ENCODE data around the gene ZNF653. TPM values are rescaled to one million over a fixed set of nuclear protein-coding genes. Genes with fewer than 3 reads are reported as not detected.

ZNF653 gene
- total and polyA plus RNA-seq, 9 of the 15 experiments (the other 6 are each of a cell fraction or from before 2014, with no cell fraction given), result 1.6 to 8.0 (median 4.2) TPM; not detected in 2

- TF ChIP-seq ZBTB5 (IDR thresholded peaks at IDR 0.05) (no peak), TARDBP (IDR thresholded peaks at IDR 0.05) (no peak), SMAD4 (CRISPR knock-in tag; conservative IDR thresholded peaks at IDR 0.05) (peak; percentile 56), ZBTB17 (CRISPR knock-in tag; IDR thresholded peaks at IDR 0.05) (no peak), SRF (CRISPR knock-in tag; IDR thresholded peaks at IDR 0.05) (peak; percentile 50 to 96; a peak in 3 of 4 replicates), ZNF324 (CRISPR knock-in tag; IDR thresholded peaks at IDR 0.05) (no peak), ZNF76 (CRISPR knock-in tag; IDR thresholded peaks at IDR 0.05; ENCODE audit: borderline replicate concordance) (no peak), NFE2 (IDR thresholded peaks at IDR 0.05; ENCODE audit: low read depth) (no peak), DDX20 (tag; IDR thresholded peaks at IDR 0.05; ENCODE audit: low read depth) (no peak), RREB1 (CRISPR knock-in tag; IDR thresholded peaks at IDR 0.05) (no peak), HNRNPUL1 (IDR thresholded peaks at IDR 0.05; ENCODE audit: low read length) (no peak), FOXM1 (IDR thresholded peaks at IDR 0.05; ENCODE audit: low read depth) (no peak), FOXM1 (CRISPR knock-in tag; IDR thresholded peaks at IDR 0.05; ENCODE audit: low read depth) (no peak), ZNF217 (CRISPR knock-in tag; IDR thresholded peaks at IDR 0.05) (no peak), ZBTB7A (IDR thresholded peaks at IDR 0.05; ENCODE audit: borderline replicate concordance, control insufficient read depth, low read depth, low read length) (peak; percentile 38; the same call in 1 of the 2 replicates), GATAD2A (IDR thresholded peaks at IDR 0.05) (0 out of 2 replicates have a peak, but pooled peaks have one; percentile 30), ZNF780A (CRISPR knock-in tag; IDR thresholded peaks at IDR 0.05) (no peak)
- TF ChIP-seq, protein P1, sequence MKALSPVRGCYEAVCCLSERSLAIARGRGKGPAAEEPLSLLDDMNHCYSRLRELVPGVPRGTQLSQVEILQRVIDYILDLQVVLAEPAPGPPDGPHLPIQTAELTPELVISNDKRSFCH (CRISPR knock-in tag; IDR thresholded peaks at IDR 0.05), result no peak
- TF ChIP-seq, protein P1 (tag; IDR thresholded peaks at IDR 0.05), result no peak
- TF ChIP-seq, protein P2, sequence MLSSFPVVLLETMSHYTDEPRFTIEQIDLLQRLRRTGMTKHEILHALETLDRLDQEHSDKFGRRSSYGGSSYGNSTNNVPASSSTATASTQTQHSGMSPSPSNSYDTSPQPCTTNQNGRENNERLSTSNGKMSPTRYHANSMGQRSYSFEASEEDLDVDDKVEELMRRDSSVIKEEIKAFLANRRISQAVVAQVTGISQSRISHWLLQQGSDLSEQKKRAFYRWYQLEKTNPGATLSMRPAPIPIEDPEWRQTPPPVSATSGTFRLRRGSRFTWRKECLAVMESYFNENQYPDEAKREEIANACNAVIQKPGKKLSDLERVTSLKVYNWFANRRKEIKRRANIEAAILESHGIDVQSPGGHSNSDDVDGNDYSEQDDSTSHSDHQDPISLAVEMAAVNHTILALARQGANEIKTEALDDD (IDR thresholded peaks at IDR 0.05), result no peak
These were observed 34.1 kb upstream of the ZNF653 start (continued) for GRCh38 chr19:11539495-11540365.

Measured in K562 (cell line).